Brain microvascular endothelial cell (primary cell): ENCODE data around the gene KLRD1.

Experiments
- DNase-seq: peaks from one replicate; pipeline ENCODE4 v3.0.0-alpha.2; 2020
- H3K27ac ChIP-seq: fragments of 250-450 bp; sonication (Bioruptor Pico); 2 replicates; pipeline ENCODE4 v1.5.1; 2020; ENCODE audit warnings: mild to moderate bottlenecking, moderate library complexity
- H3K27me3 ChIP-seq: fragments of 250-450 bp; sonication (Bioruptor Pico); replicated peaks from 2 replicates; pipeline ENCODE4 v1.5.1; 2020; ENCODE audit warnings: mild to moderate bottlenecking
- H3K36me3 ChIP-seq: fragments of 250-450 bp; sonication (Bioruptor Pico); replicated peaks from 2 replicates; pipeline ENCODE4 v1.5.1; 2020; ENCODE audit warnings: mild to moderate bottlenecking
- H3K4me3 ChIP-seq: 2 replicates; pipeline ENCODE4 v1.5.1; 2011; ENCODE audit warnings: low read depth, mild to moderate bottlenecking, control low read depth, low read length, moderate library complexity
- in situ Hi-C: cut with HindIII; loops from 2 replicates; pipeline ENCODE4 v1.10.0; 2017; ENCODE audit warnings: low sequenced_read_pairs, low pct_ligation_motif_present
- TF ChIP-seq, protein P1 (sequence below): IDR thresholded peaks from 2 replicates; pipeline ENCODE4 v1.5.1; 2011; ENCODE audit warnings: low read depth, mild to moderate bottlenecking, moderate library complexity, low read length, control low read depth, inconsistent platforms; ENCODE audit errors: missing control alignments

KLRD1 gene

DNA sequence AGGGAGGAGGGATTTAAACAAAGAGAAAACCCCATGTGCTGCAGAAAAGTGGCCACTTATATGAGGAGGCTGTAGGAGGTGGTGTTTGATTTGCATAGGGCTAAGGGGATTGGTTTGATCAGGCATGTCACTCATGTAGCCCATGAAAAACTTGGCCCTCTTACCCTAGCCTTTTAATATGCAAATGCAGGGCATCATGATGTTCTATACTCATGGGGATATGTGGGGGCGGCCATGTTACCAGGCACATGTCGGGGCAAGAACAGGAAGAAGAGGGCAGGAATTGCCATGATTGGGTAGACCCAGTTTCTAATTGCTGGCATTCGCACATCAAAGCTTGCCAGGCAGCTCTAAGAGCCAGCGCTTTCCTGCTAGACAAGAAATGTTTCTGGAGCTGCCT is 53.4 kb downstream of the KLRD1 start:
- no peaks in the 10 kb centered on the region for H3K27me3 ChIP-seq
- DNase-seq, result no peak
- H3K4me3 ChIP-seq, result no peak overlapping the region
- in situ Hi-C loops, result no loop called here
- TF ChIP-seq, protein P1, sequence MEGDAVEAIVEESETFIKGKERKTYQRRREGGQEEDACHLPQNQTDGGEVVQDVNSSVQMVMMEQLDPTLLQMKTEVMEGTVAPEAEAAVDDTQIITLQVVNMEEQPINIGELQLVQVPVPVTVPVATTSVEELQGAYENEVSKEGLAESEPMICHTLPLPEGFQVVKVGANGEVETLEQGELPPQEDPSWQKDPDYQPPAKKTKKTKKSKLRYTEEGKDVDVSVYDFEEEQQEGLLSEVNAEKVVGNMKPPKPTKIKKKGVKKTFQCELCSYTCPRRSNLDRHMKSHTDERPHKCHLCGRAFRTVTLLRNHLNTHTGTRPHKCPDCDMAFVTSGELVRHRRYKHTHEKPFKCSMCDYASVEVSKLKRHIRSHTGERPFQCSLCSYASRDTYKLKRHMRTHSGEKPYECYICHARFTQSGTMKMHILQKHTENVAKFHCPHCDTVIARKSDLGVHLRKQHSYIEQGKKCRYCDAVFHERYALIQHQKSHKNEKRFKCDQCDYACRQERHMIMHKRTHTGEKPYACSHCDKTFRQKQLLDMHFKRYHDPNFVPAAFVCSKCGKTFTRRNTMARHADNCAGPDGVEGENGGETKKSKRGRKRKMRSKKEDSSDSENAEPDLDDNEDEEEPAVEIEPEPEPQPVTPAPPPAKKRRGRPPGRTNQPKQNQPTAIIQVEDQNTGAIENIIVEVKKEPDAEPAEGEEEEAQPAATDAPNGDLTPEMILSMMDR, result no peak
- H3K27ac ChIP-seq, result peak overlapping the region; percentile 83
- H3K36me3 ChIP-seq, result no peaks in the 10 kb centered on the region

DNA sequence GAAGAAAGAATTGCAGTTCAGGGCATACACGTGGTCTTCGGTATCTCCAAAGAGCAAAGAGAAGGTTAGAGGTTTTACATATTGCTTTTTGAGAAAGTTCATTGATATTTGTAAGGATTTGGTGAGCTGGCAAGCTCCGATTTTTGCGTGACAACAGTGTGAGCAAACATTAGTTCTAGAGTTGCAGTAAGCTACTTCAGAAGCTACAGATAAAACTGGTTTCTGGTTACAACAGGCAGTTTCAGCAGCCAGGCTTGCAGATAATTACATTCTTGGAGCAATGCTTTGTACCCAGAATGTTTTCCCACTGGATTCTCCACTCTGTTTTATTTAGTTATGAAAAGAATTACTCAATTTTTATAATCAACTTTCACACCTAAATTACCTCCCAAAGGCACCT is 54.0 kb downstream of the KLRD1 start:
- peak; percentile 76 for DNase-seq
- Histone ChIP-seq H3K27ac (peak overlapping the region; percentile 83), H3K4me3 (no peak overlapping the region), H3K27me3 (no peaks in the 10 kb centered on the region), H3K36me3 (no peaks in the 10 kb centered on the region)
- in situ Hi-C loops, result no loop called here
- TF ChIP-seq, protein P1, result no peak

DNA sequence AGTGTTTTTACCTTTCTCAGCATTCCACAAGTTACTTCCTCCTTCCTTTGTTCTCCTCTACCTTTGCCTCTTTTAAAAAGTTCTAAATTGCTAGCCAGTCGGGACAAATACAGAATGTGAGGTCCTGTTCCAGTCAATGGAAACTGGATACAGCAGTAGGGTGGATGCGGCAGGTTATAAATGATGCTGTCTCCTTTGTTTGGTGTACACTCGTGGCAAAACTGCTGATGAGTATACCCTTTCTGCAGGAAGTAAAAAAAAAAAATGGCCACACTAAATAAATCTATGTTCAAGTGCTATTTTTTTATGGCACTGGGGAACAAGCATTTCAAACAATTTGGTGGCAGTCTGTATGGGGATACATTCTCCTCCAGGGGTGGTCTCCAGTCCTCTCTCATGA is 54.7 kb downstream of the KLRD1 start:
- peak overlapping the region; percentile 83 for H3K27ac ChIP-seq
- TF ChIP-seq, protein P1, result no peak
- H3K36me3 ChIP-seq, result no peaks in the 10 kb centered on the region
- H3K27me3 ChIP-seq, result no peaks in the 10 kb centered on the region
- no peak overlapping the region for H3K4me3 ChIP-seq
- no peak for DNase-seq
- in situ Hi-C loops, result no loop called here

DNA sequence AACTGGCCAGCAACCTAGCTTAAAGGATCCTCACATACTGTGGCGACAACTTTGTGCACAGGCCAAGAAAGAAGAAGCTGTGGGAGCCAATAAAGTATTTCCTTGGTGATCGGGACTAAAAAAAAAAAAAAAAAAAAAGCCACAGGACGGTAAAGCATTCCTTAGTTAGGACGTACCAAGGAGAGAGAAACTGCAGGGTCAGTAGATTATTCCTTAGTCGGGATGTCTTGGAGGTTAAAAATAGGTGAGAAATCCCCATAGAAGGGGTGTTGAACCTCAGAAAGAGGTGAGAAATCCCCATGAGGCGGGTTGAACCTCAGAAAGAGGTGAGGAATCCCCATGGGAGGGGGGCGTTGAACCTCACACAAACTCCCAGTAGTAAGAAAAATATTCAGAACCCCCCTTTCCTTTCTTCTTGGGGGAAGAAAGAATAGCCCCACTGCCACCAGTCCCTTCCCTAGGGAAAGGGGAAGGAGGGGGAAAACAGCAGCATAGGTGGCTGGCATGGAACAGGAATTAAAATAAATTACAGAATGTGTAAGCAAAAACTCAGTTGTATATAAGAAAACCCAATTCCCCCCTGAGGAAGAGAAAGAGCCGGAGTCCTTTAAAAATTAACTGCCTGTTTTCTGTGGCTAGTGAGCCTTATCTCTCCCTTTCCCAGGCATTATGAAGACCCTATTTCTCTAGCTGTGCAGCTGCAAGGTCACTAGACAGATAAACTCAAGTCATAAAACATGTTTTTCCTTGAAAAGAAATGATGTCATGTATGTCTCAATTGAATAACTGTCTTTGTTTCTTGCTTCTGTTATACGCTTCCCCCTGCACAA is 55.4 kb downstream of the KLRD1 start:
- in situ Hi-C loops, result no loop called here
- DNase-seq, result no peak
- Histone ChIP-seq H3K36me3 (no peaks in the 10 kb centered on the region), H3K27me3 (no peaks in the 10 kb centered on the region), H3K27ac (peak overlapping the region; percentile 91), H3K4me3 (no peak overlapping the region)
- TF ChIP-seq, protein P1, result no peak

DNA sequence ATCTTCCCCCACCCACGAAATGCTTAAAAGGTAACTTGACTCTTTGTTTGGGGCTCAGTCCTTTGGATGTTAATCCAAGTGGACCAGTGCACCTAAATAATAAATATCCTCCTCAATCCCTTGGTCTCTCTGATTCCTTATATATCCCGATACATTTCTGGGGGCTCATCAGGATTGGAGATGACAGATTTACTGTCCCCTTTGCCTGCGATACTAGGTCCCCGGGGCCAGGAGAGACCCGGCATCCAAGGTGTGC is 55.9 kb downstream of the KLRD1 start:
- Histone ChIP-seq H3K27me3 (no peaks in the 10 kb centered on the region), H3K27ac (peak overlapping the region; percentile 91), H3K36me3 (no peaks in the 10 kb centered on the region), H3K4me3 (peak overlapping the region; percentile 66)
- in situ Hi-C loops, result no loop called here
- TF ChIP-seq, protein P1, result no peak
- DNase-seq, result no peak
